CD4-positive, alpha-beta T cell (primary cell): ENCODE results near the gene NAXE. TPM values are rescaled to one million over a fixed set of nuclear protein-coding genes. Genes with fewer than 3 reads are reported as not detected.

Experiments used
- ATAC-seq: fragments of 200-7000 bp; cut with Tn5 transposase; one replicate; pipeline ENCODE4 v1.10.0; 2022; ENCODE audit warnings: mild to moderate bottlenecking; ENCODE audit not compliant: poor library complexity
- CTCF ChIA-PET: fragments of 350-600 bp; sonication (Branson Sonifier 250); formaldehyde crosslinking; loops from one replicate; lab custom pipeline; 2021; ENCODE audit warnings: antibody characterized with exemption, inconsistent platforms; lab: Charles Lee
- POLR2A ChIA-PET: fragments of 350-600 bp; sonication (Branson Sonifier 250); formaldehyde crosslinking; loops from one replicate; lab custom pipeline; 2021; ENCODE audit warnings: antibody characterized with exemption, inconsistent platforms; lab: Charles Lee
- DNase-seq, 14 experiments: peaks; one replicate each; pipeline ENCODE4 v3.0.0-alpha.2; 2013 to 2020; ENCODE audit warnings: mixed read lengths in 2 of 14
- H3K27ac ChIP-seq, 2 donors: one replicate each; pipeline versions ENCODE4 v1.5.1 to v1.7.0; 2013; ENCODE audit warnings: low read length in 2 of 2, low read depth in 1 of 2, mild to moderate bottlenecking in 1 of 2
- H3K27me3 ChIP-seq, 2 experiments: 1 replicate in 1 of 2; 2 replicates in 1 of 2; pipeline versions ENCODE4 v1.6.1 to v1.7.0; 2013; ENCODE audit warnings: low read length in 2 of 2, control low read depth in 1 of 2, mild to moderate bottlenecking in 1 of 2, moderate library complexity in 1 of 2; ENCODE audit not compliant: insufficient read depth in 2 of 2, control insufficient read depth in 1 of 2
- H3K36me3 ChIP-seq: one replicate; pipeline ENCODE4 v1.6.1; 2013; ENCODE audit warnings: low read length, control low read depth; ENCODE audit not compliant: insufficient read depth
- H3K4me1 ChIP-seq: one replicate; pipeline ENCODE4 v1.6.1; 2013; ENCODE audit warnings: low read length, control low read depth; ENCODE audit not compliant: insufficient read depth
- H3K4me3 ChIP-seq: one replicate; pipeline ENCODE4 v1.5.1; 2013; ENCODE audit warnings: mild to moderate bottlenecking, low read length, moderate library complexity
- H3K9me3 ChIP-seq, 2 experiments: 1 replicate in 1 of 2; 2 replicates in 1 of 2; pipeline versions ENCODE4 v1.6.1 to v1.7.0; 2013; ENCODE audit warnings: low read length in 2 of 2, mild to moderate bottlenecking in 2 of 2, control low read depth in 1 of 2, moderate library complexity in 1 of 2; ENCODE audit not compliant: control insufficient read depth in 1 of 2, insufficient read depth in 1 of 2
- H3K27ac Mint-ChIP-seq: one replicate; pipeline ENCODE4 v1.8.0; 2020; ENCODE audit warnings: mixed read lengths
- H3K27me3 Mint-ChIP-seq: one replicate; pipeline ENCODE4 v1.8.0; 2021; ENCODE audit warnings: mixed read lengths
- H3K36me3 Mint-ChIP-seq: one replicate; pipeline ENCODE4 v1.8.0; 2021; ENCODE audit warnings: low read depth, mixed read lengths
- H3K4me1 Mint-ChIP-seq: one replicate; pipeline ENCODE4 v1.8.0; 2021; ENCODE audit warnings: low read depth, mixed read lengths
- H3K4me3 Mint-ChIP-seq: one replicate; pipeline ENCODE4 v1.8.0; 2020; ENCODE audit warnings: mild to moderate bottlenecking, mixed read lengths
- H3K9me3 Mint-ChIP-seq: one replicate; pipeline ENCODE4 v1.8.0; 2020; ENCODE audit warnings: mixed read lengths
- CTCF ChIP-seq: fragments of 200-600 bp; IDR thresholded peaks from one replicate; pipeline ENCODE4 v1.8.0; 2022; ENCODE audit warnings: antibody characterized with exemption, mild to moderate bottlenecking
- intact Hi-C, 2 experiments: fragments of 100-400 bp; cut with DNase I in 1 of 2; cut with micrococcal nuclease in 1 of 2; formaldehyde crosslinking; loops; one replicate each; pipeline versions ENCODE4 v1.15.1 to v1.9.0; 2023 to 2025; cut with DNase I, micrococcal nuclease
- total RNA-seq, 174 experiments: library from RNA in 2 of 174; stranded (reverse) in 2 of 174; gene quantifications; one replicate each; pipeline ENCODE4 v1.2.3 and lab custom pipeline; 2021 to 2026

NAXE gene
- total RNA-seq, 2 experiments from 2014 or later = 23.3 to 27.8 TPM

GRCh38 chr1:156595016-156595415 lies 3.4 kb downstream of the NAXE start:
- Mint-ChIP-seq H3K27ac (peak overlapping the region; percentile 15), H3K4me3 (peak overlapping the region; percentile 12), H3K4me1 (peaks cover 34% of the 10 kb centered on the region), H3K27me3 (no peaks in the 10 kb centered on the region), H3K9me3 (no peaks in the 10 kb centered on the region), H3K36me3 (peaks cover 66% of the 10 kb centered on the region)
- ATAC-seq = no peak
- ChIA-PET POLR2A (interaction anchor here (2.0 kb wide), 1 partner anchor 13 kb away, joined by 4 read pairs; no protein-coding TSS in a partner anchor), CTCF (no interaction called here)
- H3K27me3 ChIP-seq = no peaks in the 10 kb centered on the region
- intact Hi-C loops = no loop called here
- no peak overlapping the region for H3K4me3 ChIP-seq
- H3K36me3 ChIP-seq = peaks cover 61% of the 10 kb centered on the region
- peaks cover 29% of the 10 kb centered on the region for H3K4me1 ChIP-seq
- no peaks in the 10 kb centered on the region for H3K9me3 ChIP-seq
- no peak for TF ChIP-seq CTCF
- DNase-seq = no peak
- no peak overlapping the region for H3K27ac ChIP-seq

- H3K27ac ChIP-seq = no peak overlapping the region
- TF ChIP-seq CTCF = no peak
- ChIA-PET POLR2A (interaction anchor here (2.0 kb wide), 1 partner anchor 14 kb away, joined by 4 read pairs; no protein-coding TSS in a partner anchor), CTCF (no interaction called here)
- Mint-ChIP-seq H3K36me3 (peaks cover 70% of the 10 kb centered on the region), H3K27me3 (no peaks in the 10 kb centered on the region), H3K27ac (peak overlapping the region; percentile 48), H3K9me3 (no peaks in the 10 kb centered on the region), H3K4me1 (peaks cover 37% of the 10 kb centered on the region), H3K4me3 (no peak overlapping the region)
- ATAC-seq (no peak), DNase-seq (no peak)
- intact Hi-C loops = no loop called here
- no peaks in the 10 kb centered on the region for H3K27me3 ChIP-seq
- peaks cover 61% of the 10 kb centered on the region for H3K36me3 ChIP-seq
- no peak overlapping the region for H3K4me3 ChIP-seq
- no peaks in the 10 kb centered on the region for H3K9me3 ChIP-seq
- peaks cover 31% of the 10 kb centered on the region for H3K4me1 ChIP-seq
Observed at GRCh38 chr1:156596426-156596825, 4.8 kb downstream of the NAXE start.

GRCh38 chr1:156598125-156598524 lies 6.5 kb downstream of the NAXE start:
- H3K27ac Mint-ChIP-seq = peak overlapping the region; percentile 31

More at GRCh38 chr1:156598125-156598524, 6.5 kb downstream of the NAXE start:
- Histone ChIP-seq H3K4me1 (peaks cover 33% of the 10 kb centered on the region), H3K27ac (no peak overlapping the region), H3K4me3 (no peak overlapping the region), H3K27me3 (no peaks in the 10 kb centered on the region), H3K9me3 (no peaks in the 10 kb centered on the region), H3K36me3 (peaks cover 59% of the 10 kb centered on the region)
- CTCF ChIA-PET = interaction anchor here (1.5 kb wide), 1 partner anchor 10 kb away, joined by 3 read pairs; no protein-coding TSS in a partner anchor
- H3K36me3 Mint-ChIP-seq = peaks cover 62% of the 10 kb centered on the region
- H3K9me3 Mint-ChIP-seq = no peaks in the 10 kb centered on the region
- POLR2A ChIA-PET = interaction anchor here (0.6 kb wide), 1 partner anchor 9 kb away, joined by 3 read pairs; no protein-coding TSS in a partner anchor
- no peak for TF ChIP-seq CTCF
- DNase-seq (no peak), ATAC-seq (no peak)
- no peak overlapping the region for H3K4me3 Mint-ChIP-seq
- intact Hi-C loops = no loop called here
- no peaks in the 10 kb centered on the region for H3K27me3 Mint-ChIP-seq
- H3K4me1 Mint-ChIP-seq = peaks cover 43% of the 10 kb centered on the region
